Stimulated activated naive CD8-positive, alpha-beta T cell treated with anti-CD3 and anti-CD28 coated beads, Interleukin-15, Interleukin-2, amounts not matched to agents 100 U/mL and 50 U/mL, for 24 hours (primary cell): ENCODE data around the gene NSUN6.
A peak's percentile ranks its signal among the peaks of the same experiment; 100 is the strongest.

Experiments used
- ATAC-seq: fragments of 150-1000 bp; cut with Tn5 transposase; one replicate; pipeline ENCODE4 v1.10.0; 2021
- DNase-seq: peaks from one replicate; pipeline ENCODE4 v3.0.0; 2021

NSUN6 gene

GRCh38 chr10:18651324-18652007, at the start of gene NSUN6:
NSUN6 (minus strand) TSS chr10:18651587; CDS start chr10:18651203, 384 bp downstream.
- DNase-seq: peak; percentile 94
- ATAC-seq: peak; percentile 97

- peak; percentile 14 for ATAC-seq
- no peak for DNase-seq
These were observed 48.8 kb upstream of the NSUN6 start for GRCh38 chr10:18699849-18700840.

- no peak for ATAC-seq
- DNase-seq: no peak
These were observed 39.2 kb upstream of the NSUN6 start for GRCh38 chr10:18690541-18690940.

GRCh38 chr10:18689498-18689897, 38.1 kb upstream of the NSUN6 start:
- no peak for ATAC-seq
- DNase-seq: no peak

- no peak for ATAC-seq
These were observed 36.3 kb upstream of the NSUN6 start for GRCh38 chr10:18687706-18688105.

GRCh38 chr10:18687195-18687594, 35.8 kb upstream of the NSUN6 start:
- DNase-seq: no peak
- no peak for ATAC-seq

More at GRCh38 chr10:18687706-18688105, 36.3 kb upstream of the NSUN6 start:
- DNase-seq: no peak

GRCh38 chr10:18685555-18685954, 34.2 kb upstream of the NSUN6 start:
- DNase-seq (no peak), ATAC-seq (no peak)

- DNase-seq: no peak
These were observed 33.6 kb upstream of the NSUN6 start for GRCh38 chr10:18684953-18685352.

GRCh38 chr10:18684416-18684815, 33.0 kb upstream of the NSUN6 start:
- DNase-seq (no peak), ATAC-seq (no peak)

More at GRCh38 chr10:18684953-18685352, 33.6 kb upstream of the NSUN6 start:
- ATAC-seq: no peak

GRCh38 chr10:18683427-18683826, 32.0 kb upstream of the NSUN6 start:
- DNase-seq: no peak
- no peak for ATAC-seq

- ATAC-seq: no peak
- no peak for DNase-seq
These were observed 30.6 kb upstream of the NSUN6 start for GRCh38 chr10:18681971-18682411.

GRCh38 chr10:18681366-18681765, 30.0 kb upstream of the NSUN6 start:
- no peak for DNase-seq

GRCh38 chr10:18680754-18681153, 29.4 kb upstream of the NSUN6 start:
- no peak for DNase-seq
- ATAC-seq: no peak

More at GRCh38 chr10:18681366-18681765, 30.0 kb upstream of the NSUN6 start:
- ATAC-seq: no peak

- no peak for DNase-seq
- no peak for ATAC-seq
These were observed 23.9 kb upstream of the NSUN6 start for GRCh38 chr10:18675086-18675801.

GRCh38 chr10:18668026-18668425, 16.6 kb upstream of the NSUN6 start:
- no peak for ATAC-seq
- DNase-seq: no peak

- DNase-seq (no peak), ATAC-seq (no peak)
These were observed 15.4 kb upstream of the NSUN6 start for GRCh38 chr10:18666810-18667209.

GRCh38 chr10:18665815-18666558, 14.6 kb upstream of the NSUN6 start:
- ATAC-seq (no peak), DNase-seq (no peak)

GRCh38 chr10:18664841-18665478, 13.6 kb upstream of the NSUN6 start:
- ATAC-seq: no peak
- DNase-seq: no peak

- ATAC-seq (no peak), DNase-seq (no peak)
These were observed 9.5 kb upstream of the NSUN6 start for GRCh38 chr10:18660816-18661431.

GRCh38 chr10:18659819-18660535, 8.6 kb upstream of the NSUN6 start:
- ATAC-seq (no peak), DNase-seq (no peak)
